NB4 (cell line): Measurements from ENCODE around the gene FUT3.

ENCODE experiments used
- MAX ChIP-seq: IDR thresholded peaks from 2 replicates; pipeline ENCODE4 v1.6.1; 2011; ENCODE audit warnings: low read depth, low read length
- MYC ChIP-seq: IDR thresholded peaks from 2 replicates; pipeline ENCODE4 v1.6.1; 2011; ENCODE audit warnings: low read depth, low read length
- POLR2A ChIP-seq: IDR thresholded peaks from 2 replicates; pipeline ENCODE4 v1.6.1; 2011; ENCODE audit warnings: mild to moderate bottlenecking; ENCODE audit not compliant: insufficient read length; ENCODE audit errors: extremely low read depth
- TF ChIP-seq, protein P1 (sequence below): IDR thresholded peaks from one replicate; pipeline ENCODE4 v1.5.1; 2012; ENCODE audit warnings: low read depth, low read length

- TF ChIP-seq POLR2A (no peak), MAX (no peak), MYC (no peak)
- TF ChIP-seq, protein P1, sequence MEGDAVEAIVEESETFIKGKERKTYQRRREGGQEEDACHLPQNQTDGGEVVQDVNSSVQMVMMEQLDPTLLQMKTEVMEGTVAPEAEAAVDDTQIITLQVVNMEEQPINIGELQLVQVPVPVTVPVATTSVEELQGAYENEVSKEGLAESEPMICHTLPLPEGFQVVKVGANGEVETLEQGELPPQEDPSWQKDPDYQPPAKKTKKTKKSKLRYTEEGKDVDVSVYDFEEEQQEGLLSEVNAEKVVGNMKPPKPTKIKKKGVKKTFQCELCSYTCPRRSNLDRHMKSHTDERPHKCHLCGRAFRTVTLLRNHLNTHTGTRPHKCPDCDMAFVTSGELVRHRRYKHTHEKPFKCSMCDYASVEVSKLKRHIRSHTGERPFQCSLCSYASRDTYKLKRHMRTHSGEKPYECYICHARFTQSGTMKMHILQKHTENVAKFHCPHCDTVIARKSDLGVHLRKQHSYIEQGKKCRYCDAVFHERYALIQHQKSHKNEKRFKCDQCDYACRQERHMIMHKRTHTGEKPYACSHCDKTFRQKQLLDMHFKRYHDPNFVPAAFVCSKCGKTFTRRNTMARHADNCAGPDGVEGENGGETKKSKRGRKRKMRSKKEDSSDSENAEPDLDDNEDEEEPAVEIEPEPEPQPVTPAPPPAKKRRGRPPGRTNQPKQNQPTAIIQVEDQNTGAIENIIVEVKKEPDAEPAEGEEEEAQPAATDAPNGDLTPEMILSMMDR = no peak
Measured at GRCh38 chr19:5899728-5900526, 48.7 kb upstream of the FUT3 start.
